GM12891 (cell line): Measurements from ENCODE around the gene STAB2.

ENCODE experiments used
- PAX5 ChIP-seq: IDR thresholded peaks from 2 replicates; pipeline ENCODE4 v1.6.1; 2011; ENCODE audit warnings: low read length, moderate library complexity, mild to moderate bottlenecking; ENCODE audit not compliant: insufficient read depth, severe bottlenecking
- POLR2A ChIP-seq: IDR thresholded peaks from 2 replicates; pipeline ENCODE4 v1.6.1; 2011; ENCODE audit warnings: low read depth, low read length, control low read depth
- POLR2AphosphoS5 ChIP-seq: IDR thresholded peaks from 2 replicates; pipeline ENCODE4 v1.6.1; 2011; ENCODE audit warnings: low read depth, low read length, control low read depth
- POU2F2 ChIP-seq: IDR thresholded peaks from 2 replicates; pipeline ENCODE4 v1.6.1; 2011; ENCODE audit warnings: low read depth, mild to moderate bottlenecking, control low read depth, low read length, moderate library complexity
- SPI1 ChIP-seq: IDR thresholded peaks from 2 replicates; pipeline ENCODE4 v1.6.1; 2011; ENCODE audit warnings: low read depth, low read length, control low read depth
- TAF1 ChIP-seq: IDR thresholded peaks from 2 replicates; pipeline ENCODE4 v1.6.1; 2011; ENCODE audit warnings: low read depth, low read length, control low read depth

DNA sequence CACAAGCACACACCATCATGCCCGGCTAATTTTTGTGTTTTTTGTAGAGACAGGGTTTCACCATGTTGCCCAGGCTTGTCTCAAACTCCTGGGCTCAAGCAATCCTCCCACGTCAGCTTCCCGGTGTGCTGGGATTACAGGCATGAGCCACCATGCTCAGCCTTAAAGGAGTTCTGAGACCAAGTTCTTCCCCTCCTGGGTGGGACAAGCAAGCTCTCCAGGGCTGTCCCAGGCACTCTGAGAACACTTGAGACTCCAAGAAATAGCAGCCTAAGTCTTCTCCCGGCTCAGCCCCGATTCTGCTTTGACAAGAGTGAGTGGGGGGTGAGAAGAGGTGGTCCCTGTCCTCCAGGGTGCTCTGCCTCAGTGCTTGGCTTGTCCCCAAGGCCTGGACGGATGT lies 86.4 kb downstream of the STAB2 start:
- TF ChIP-seq SPI1, result no peak
- TF ChIP-seq POLR2AphosphoS5, result no peak
- TF ChIP-seq POLR2A, result no peak
- no peak for TF ChIP-seq POU2F2
- TF ChIP-seq TAF1, result no peak
- no peak for TF ChIP-seq PAX5
